IMR-90 (cell line): ENCODE results near the gene GPC6. TPM values are rescaled to one million over a fixed set of nuclear protein-coding genes. Genes with fewer than 3 reads are reported as not detected.

ENCODE experiments used
- ATAC-seq: fragments of 200-7000 bp; cut with Tn5 transposase; 2 replicates; pipeline ENCODE4 v1.9.1; 2020; ENCODE audit warnings: low read depth, mild to moderate bottlenecking, moderate library complexity
- BruUV-seq: library from RNA; stranded (reverse); fragments of 400-500 nt; replicated peaks from 2 replicates; lab custom pipeline; 2021; lab: Mats Ljungman, UMichigan
- CTCF ChIA-PET: fragments of 300-600 bp; formaldehyde crosslinking; extraction: SDS; loops from one replicate; lab custom pipeline; 2021; ENCODE audit warnings: antibody characterized with exemption; lab: Yijun Ruan, JAX
- POLR2A ChIA-PET: fragments of 300-600 bp; sonication (Branson Sonifier 250); formaldehyde crosslinking; loops from one replicate; lab custom pipeline; 2022; ENCODE audit warnings: antibody characterized with exemption; ENCODE audit not compliant: unreplicated experiment; lab: Charles Lee
- DNase-seq: peaks from one replicate; pipeline ENCODE4 v3.0.0; 2013
- H2AFZ ChIP-seq: replicated peaks from 2 replicates; pipeline ENCODE3; 2013; ENCODE audit warnings: low read length, mild to moderate bottlenecking; ENCODE audit not compliant: poor library complexity
- H2AK5ac ChIP-seq: 2 replicates; pipeline ENCODE4 v1.6.1; 2013; ENCODE audit warnings: low read depth, low read length, inconsistent platforms
- H2AK9ac ChIP-seq: replicated peaks from 2 replicates; pipeline ENCODE3; 2013; ENCODE audit warnings: mild to moderate bottlenecking, low read depth, low read length, moderate library complexity; ENCODE audit not compliant: poor library complexity
- H2BK120ac ChIP-seq: 2 replicates; pipeline ENCODE4 v1.6.1; 2013; ENCODE audit warnings: low read depth, low read length, inconsistent platforms
- H2BK15ac ChIP-seq: 3 replicates; pipeline ENCODE4 v1.6.1; 2013; ENCODE audit warnings: low read depth, low read length, inconsistent platforms
- H2BK20ac ChIP-seq: 2 replicates; pipeline ENCODE4 v1.6.1; 2013; ENCODE audit warnings: low read depth, mild to moderate bottlenecking, inconsistent platforms, low read length, moderate library complexity
- H2BK5ac ChIP-seq: 2 replicates; pipeline ENCODE4 v1.6.1; 2013; ENCODE audit warnings: mild to moderate bottlenecking, low read depth, low read length, inconsistent platforms; ENCODE audit not compliant: poor library complexity, severe bottlenecking
- H3K14ac ChIP-seq: replicated peaks from 2 replicates; pipeline ENCODE4 v1.6.1; 2013; ENCODE audit warnings: low read depth, low read length, inconsistent platforms
- H3K18ac ChIP-seq: 2 replicates; pipeline ENCODE4 v1.6.1; 2013; ENCODE audit warnings: low read depth, low read length, control low read depth
- H3K23ac ChIP-seq: 2 replicates; pipeline ENCODE4 v1.6.1; 2013; ENCODE audit warnings: low read depth, low read length, inconsistent platforms
- H3K27ac ChIP-seq: 2 replicates; pipeline ENCODE4 v1.5.1; 2013; ENCODE audit warnings: mild to moderate bottlenecking, control low read depth, low read length; ENCODE audit not compliant: insufficient read depth
- H3K27me3 ChIP-seq: 2 replicates; pipeline ENCODE4 v1.6.1; 2013; ENCODE audit warnings: low read length; ENCODE audit not compliant: control insufficient read depth, insufficient read depth
- H3K36me3 ChIP-seq: 2 replicates; pipeline ENCODE4 v1.6.1; 2013; ENCODE audit warnings: low read length, mixed read lengths; ENCODE audit not compliant: control insufficient read depth, insufficient read depth
- H3K4ac ChIP-seq: 2 replicates; pipeline ENCODE4 v1.6.1; 2013; ENCODE audit warnings: low read depth, low read length, inconsistent platforms
- H3K4me1 ChIP-seq: 2 replicates; pipeline ENCODE4 v1.6.1; 2013; ENCODE audit warnings: low read length, mixed read lengths; ENCODE audit not compliant: control insufficient read depth, insufficient read depth
- H3K4me2 ChIP-seq: 2 replicates; pipeline ENCODE4 v1.6.1; 2013; ENCODE audit warnings: low read depth, mild to moderate bottlenecking, control low read depth, low read length, moderate library complexity
- H3K4me3 ChIP-seq: 2 replicates; pipeline ENCODE4 v1.5.1; 2013; ENCODE audit warnings: low read depth, mild to moderate bottlenecking, control low read depth, low read length, moderate library complexity; ENCODE audit not compliant: insufficient read depth
- H3K56ac ChIP-seq: 2 replicates; pipeline ENCODE4 v1.6.1; 2013; ENCODE audit warnings: low read length, inconsistent platforms; ENCODE audit not compliant: insufficient read depth; ENCODE audit errors: extremely low read depth
- H3K79me1 ChIP-seq, 2 experiments: 2 replicates each; pipeline ENCODE4 v1.6.1; 2013; ENCODE audit warnings: low read length in 2 of 2, inconsistent platforms in 1 of 2, low read depth in 1 of 2
- H3K9ac ChIP-seq: 2 replicates; pipeline ENCODE4 v1.6.1; 2013; ENCODE audit warnings: low read depth, low read length, control low read depth
- H3K9me1 ChIP-seq: 2 replicates; pipeline ENCODE4 v1.6.1; 2013; ENCODE audit warnings: low read length, inconsistent platforms; ENCODE audit not compliant: insufficient read depth
- H3K9me3 ChIP-seq: 2 replicates; pipeline ENCODE4 v1.6.1; 2013; ENCODE audit warnings: low read length; ENCODE audit not compliant: control insufficient read depth, insufficient read depth
- H4K20me1 ChIP-seq: 2 replicates; pipeline ENCODE4 v1.6.1; 2013; ENCODE audit warnings: low read length, inconsistent platforms; ENCODE audit not compliant: insufficient read depth
- H4K5ac ChIP-seq: 2 replicates; pipeline ENCODE4 v1.6.1; 2013; ENCODE audit warnings: mild to moderate bottlenecking, low read depth, low read length, control low read depth
- H4K8ac ChIP-seq, 2 experiments: 2 replicates each; pipeline ENCODE4 v1.6.1; 2013; ENCODE audit warnings: low read depth in 2 of 2, low read length in 2 of 2, control low read depth in 1 of 2, inconsistent platforms in 1 of 2
- H4K91ac ChIP-seq: 2 replicates; pipeline ENCODE4 v1.6.1; 2013; ENCODE audit warnings: low read depth, low read length, inconsistent platforms; ENCODE audit not compliant: insufficient read depth
- BHLHE40 ChIP-seq: fragments of 150-350 bp; IDR thresholded peaks from 2 replicates; pipeline ENCODE4 v1.6.1; 2016; ENCODE audit warnings: mild to moderate bottlenecking, low read depth, low read length
- CEBPB ChIP-seq: IDR thresholded peaks from 2 replicates; pipeline ENCODE4 v1.6.1; 2012; ENCODE audit warnings: low read depth, low read length, improper control_type of control experiment
- CHD1 ChIP-seq: IDR thresholded peaks from 2 replicates; pipeline ENCODE4 v1.6.1; 2012; ENCODE audit warnings: low read depth, low read length, improper control_type of control experiment
- FOS ChIP-seq: fragments of 150-350 bp; IDR thresholded peaks from 2 replicates; pipeline ENCODE4 v1.6.1; 2016; ENCODE audit warnings: low read depth, low read length
- RFX5 ChIP-seq: IDR thresholded peaks from 2 replicates; pipeline ENCODE4 v1.8.0; 2012; ENCODE audit warnings: low read depth, mild to moderate bottlenecking, low read length, moderate library complexity
- WGBS, 2 experiments: methylation state at CpG; one replicate each; pipeline versions ENCODE4 v1.1.5 to v1.1.7; 2013; ENCODE audit warnings: missing lambda C conversion rate in 2 of 2; ENCODE audit not compliant: insufficient read length in 1 of 2; ENCODE audit errors: extremely low coverage in 2 of 2; 5-methylcytosine and 5-hydroxymethylcytosine counted together
- dilution Hi-C: fragments of 300-500 bp; cut with HindIII; formaldehyde crosslinking; loops from one replicate; pipeline ENCODE4 v1.14.3; 2018; ENCODE audit warnings: low sequenced_read_pairs; ENCODE audit not compliant: unreplicated experiment
- in situ Hi-C: fragments of 300-500 bp; cut with MboI; formaldehyde crosslinking; loops from 3 replicates; pipeline ENCODE4 v1.14.3; 2019; ENCODE audit warnings: low sequenced_read_pairs, inconsistent platforms, mixed read lengths
- intact Hi-C: fragments of 100-400 bp; cut with micrococcal nuclease; formaldehyde crosslinking; loops from 2 replicates; pipeline ENCODE4 v1.10.0; 2022
- polyA plus RNA-seq, 3 experiments: library from polyadenylated mRNA; depleted of rRNA; stranded (reverse); fragments of >200 nt; gene quantifications; 2 replicates each; pipeline ENCODE4 v1.2.3, GENCODE V29; 2012; ENCODE audit warnings: low replicate concordance in 1 of 3
- total RNA-seq: library from RNA; depleted of rRNA; stranded (reverse); fragments of >200 nt; gene quantifications from 2 replicates; pipeline ENCODE4 v1.2.3, GENCODE V29; 2012
- TF ChIP-seq, protein P1 (sequence below): conservative IDR thresholded peaks from 2 replicates; pipeline ENCODE4 v1.5.1; 2012; ENCODE audit warnings: mild to moderate bottlenecking, low read depth, low read length, improper control_type of control experiment

GPC6 gene
- total and polyA plus RNA-seq, 2 of the 4 experiments (the other 2 are of a cell fraction), result 14.9 to 39.4 TPM

DNA sequence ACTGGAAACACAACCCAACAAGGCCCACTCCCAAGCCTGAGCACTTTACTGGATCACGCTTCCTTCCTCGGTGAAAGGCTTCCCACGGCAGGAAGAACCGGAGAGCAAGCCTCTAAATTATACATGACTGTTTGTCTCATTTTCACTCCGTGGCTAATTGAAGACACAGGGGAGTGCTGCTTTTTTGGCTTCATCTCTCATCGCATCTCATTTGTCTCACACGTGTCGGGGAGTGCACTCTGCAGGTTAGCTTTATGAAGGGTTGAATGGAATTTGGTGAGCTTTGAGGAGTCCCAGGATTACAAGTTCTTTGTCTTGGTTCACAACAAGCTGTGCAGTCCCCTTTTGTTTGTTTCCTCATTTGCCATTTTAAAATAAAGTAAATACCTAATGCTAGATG is 544.6 kb downstream of the GPC6 start:
- ATAC-seq (no peak), DNase-seq (no peak)
- no peak overlapping the region for H2BK5ac ChIP-seq
- no TSS peak for BruUV-seq
- H3K9ac ChIP-seq, result no peak overlapping the region
- H3K27ac ChIP-seq, result no peak overlapping the region
- no peaks in the 10 kb centered on the region for H3K36me3 ChIP-seq
- peak overlapping the region; percentile 47; the same call in 1 of the 2 replicates for H2BK120ac ChIP-seq
- 100% methylated on average over 3 of the region's 8 CpGs; no CpG with 5 or more reads in 1 of the 2 experiments for WGBS, 2 experiments
- H3K4me3 ChIP-seq, result no peak overlapping the region
- peak overlapping the region; percentile 56; the same call in 1 of the 2 replicates for H2BK20ac ChIP-seq
- H3K9me3 ChIP-seq, result no peaks in the 10 kb centered on the region
- peak overlapping the region; percentile 27; the same call in 1 of the 2 replicates for H2AK5ac ChIP-seq
- H2AFZ ChIP-seq, result no peak overlapping the region
- H4K20me1 ChIP-seq, result no peaks in the 10 kb centered on the region
- H3K27me3 ChIP-seq, result no peaks in the 10 kb centered on the region
- H2AK9ac ChIP-seq, result no peak overlapping the region
- H3K79me1 ChIP-seq, result no peaks in the 10 kb centered on the region
- ChIA-PET CTCF (no interaction called here), POLR2A (no interaction called here)
- no peak overlapping the region for H3K14ac ChIP-seq
- peak overlapping the region; percentile 9; the same call in 1 of the 2 replicates for H3K4ac ChIP-seq
- dilution Hi-C loops (no loop called here), in situ Hi-C loops (no loop called here), intact Hi-C loops (no loop called here)
- no peak overlapping the region for H3K56ac ChIP-seq
- H4K8ac ChIP-seq, result peak overlapping the region in 1 of 2 experiments; percentile 27; a peak in 1 of 4 replicates
- H3K23ac ChIP-seq, result no peak overlapping the region
- peak overlapping the region; percentile 53; the same call in 1 of the 2 replicates for H4K5ac ChIP-seq
- H2BK15ac ChIP-seq, result peak overlapping the region; percentile 20; the same call in 1 of the 3 replicates
- H3K4me2 ChIP-seq, result no peak overlapping the region
- H3K18ac ChIP-seq, result no peak overlapping the region; the same call in 1 of the 2 replicates
- TF ChIP-seq BHLHE40 (no peak), CHD1 (no peak), FOS (no peak), RFX5 (no peak), CEBPB (no peak)
- TF ChIP-seq, protein P1, sequence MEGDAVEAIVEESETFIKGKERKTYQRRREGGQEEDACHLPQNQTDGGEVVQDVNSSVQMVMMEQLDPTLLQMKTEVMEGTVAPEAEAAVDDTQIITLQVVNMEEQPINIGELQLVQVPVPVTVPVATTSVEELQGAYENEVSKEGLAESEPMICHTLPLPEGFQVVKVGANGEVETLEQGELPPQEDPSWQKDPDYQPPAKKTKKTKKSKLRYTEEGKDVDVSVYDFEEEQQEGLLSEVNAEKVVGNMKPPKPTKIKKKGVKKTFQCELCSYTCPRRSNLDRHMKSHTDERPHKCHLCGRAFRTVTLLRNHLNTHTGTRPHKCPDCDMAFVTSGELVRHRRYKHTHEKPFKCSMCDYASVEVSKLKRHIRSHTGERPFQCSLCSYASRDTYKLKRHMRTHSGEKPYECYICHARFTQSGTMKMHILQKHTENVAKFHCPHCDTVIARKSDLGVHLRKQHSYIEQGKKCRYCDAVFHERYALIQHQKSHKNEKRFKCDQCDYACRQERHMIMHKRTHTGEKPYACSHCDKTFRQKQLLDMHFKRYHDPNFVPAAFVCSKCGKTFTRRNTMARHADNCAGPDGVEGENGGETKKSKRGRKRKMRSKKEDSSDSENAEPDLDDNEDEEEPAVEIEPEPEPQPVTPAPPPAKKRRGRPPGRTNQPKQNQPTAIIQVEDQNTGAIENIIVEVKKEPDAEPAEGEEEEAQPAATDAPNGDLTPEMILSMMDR, result no peak
- peak overlapping the region; percentile 28; the same call in 1 of the 2 replicates for H4K91ac ChIP-seq
- no peaks in the 10 kb centered on the region for H3K9me1 ChIP-seq
- H3K4me1 ChIP-seq, result peaks cover 11% of the 10 kb centered on the region
